ENCODE results near the gene ELF2.

The ELF2 gene

DNA sequence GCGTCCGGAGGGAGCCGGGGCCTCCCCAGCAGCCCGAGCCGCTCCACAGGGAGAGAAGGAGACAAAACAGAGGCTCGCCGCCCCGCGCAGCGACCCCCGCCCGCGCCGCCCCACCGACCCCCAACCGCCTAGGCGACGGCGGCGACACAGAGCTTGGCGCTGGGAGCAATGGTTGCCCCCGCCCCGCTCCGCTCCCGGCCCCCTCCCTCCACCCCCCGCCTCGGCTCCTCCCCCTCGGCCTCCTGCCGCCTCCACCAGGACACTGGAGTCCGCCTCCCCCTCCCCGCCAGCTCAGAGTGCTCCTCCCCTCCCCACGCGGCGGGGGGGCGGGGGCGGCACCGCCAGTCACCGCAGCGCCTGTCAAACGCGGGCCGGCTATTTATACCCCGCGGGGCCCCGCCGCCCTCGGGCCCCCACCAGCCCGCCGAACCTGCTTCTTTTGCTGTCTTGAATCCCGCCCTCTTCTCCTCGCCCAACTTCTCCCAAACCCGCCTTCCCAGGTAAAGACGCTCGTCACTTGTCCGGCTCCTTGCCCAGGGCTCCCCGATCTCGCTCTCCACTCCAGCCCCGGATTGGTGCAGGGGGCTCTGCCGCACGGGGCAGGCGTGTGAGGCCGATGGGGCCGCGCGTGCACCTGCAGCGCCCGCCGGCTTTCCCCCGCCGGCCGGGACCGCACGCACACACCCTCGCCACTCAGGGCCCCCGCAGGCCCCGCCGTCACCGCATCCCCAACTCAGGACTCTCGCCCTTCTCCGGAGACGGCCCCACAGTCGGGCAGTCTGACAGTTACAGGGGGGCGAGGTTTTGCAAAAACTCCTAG, at the start of gene ELF2:
TSS of gene ELF2 (minus strand) at position 170 of the 820 bp plus-strand sequence. CDS start 39,517 bp downstream, outside the sequence.
- H3K27ac ChIP-seq (ENCODE audit: poor library complexity, severe bottlenecking), result peak within 1 kb of the TSS; percentile 85
- DNase-seq (ENCODE audit: low spot score), result peak; percentile 92

GRCh38 chr4:139223682-139224317, 46.8 kb upstream of the ELF2 start:
- no peak for TF ChIP-seq CTCF (IDR thresholded peaks at IDR 0.05; ENCODE audit: poor library complexity, severe bottlenecking)
- H3K36me3 ChIP-seq (ENCODE audit: low read depth), result no peaks in the 10 kb centered on the region
- no peak overlapping the region for H3K4me3 ChIP-seq (ENCODE audit: severe bottlenecking)
- DNase-seq (ENCODE audit: low spot score), result no peak
- no peaks in the 10 kb centered on the region for H3K9me3 ChIP-seq (ENCODE audit: severe bottlenecking)
- peak; percentile 44; the same call in 2 of the 3 replicates for ATAC-seq (ENCODE audit: low read depth)
- no peak overlapping the region for H3K27ac ChIP-seq (ENCODE audit: poor library complexity, severe bottlenecking)
- H3K4me1 ChIP-seq (ENCODE audit: insufficient read depth, poor library complexity, severe bottlenecking), result peaks cover 3% of the 10 kb centered on the region
- H3K27me3 ChIP-seq (ENCODE audit: insufficient read depth, poor library complexity, severe bottlenecking), result no peaks in the 10 kb centered on the region

More for the DNA sequence above, at the start of gene ELF2:
- Histone ChIP-seq H3K9me3 (ENCODE audit: severe bottlenecking) (no peaks in the 10 kb centered on the region), H3K27me3 (ENCODE audit: insufficient read depth, poor library complexity, severe bottlenecking) (no peaks in the 10 kb centered on the region), H3K4me1 (ENCODE audit: insufficient read depth, poor library complexity, severe bottlenecking) (peaks cover 14% of the 10 kb centered on the region), H3K4me3 (ENCODE audit: severe bottlenecking) (peak within 1 kb of the TSS; percentile 82), H3K36me3 (ENCODE audit: low read depth) (no peaks in the 10 kb centered on the region)
- ATAC-seq (ENCODE audit: low read depth), result peak; percentile 48
- TF ChIP-seq CTCF (IDR thresholded peaks at IDR 0.05; ENCODE audit: poor library complexity, severe bottlenecking), result no peak

GRCh38 chr4:139222215-139222614, 45.2 kb upstream of the ELF2 start:
- H3K36me3 ChIP-seq (ENCODE audit: low read depth), result no peaks in the 10 kb centered on the region
- no peak for TF ChIP-seq CTCF (IDR thresholded peaks at IDR 0.05; ENCODE audit: poor library complexity, severe bottlenecking)
- no peak overlapping the region for H3K4me3 ChIP-seq (ENCODE audit: severe bottlenecking)
- H3K27me3 ChIP-seq (ENCODE audit: insufficient read depth, poor library complexity, severe bottlenecking), result no peaks in the 10 kb centered on the region
- DNase-seq (ENCODE audit: low spot score), result no peak
- no peak overlapping the region for H3K27ac ChIP-seq (ENCODE audit: poor library complexity, severe bottlenecking)
- H3K4me1 ChIP-seq (ENCODE audit: insufficient read depth, poor library complexity, severe bottlenecking), result peaks cover 3% of the 10 kb centered on the region
- no peak for ATAC-seq (ENCODE audit: low read depth)
- no peaks in the 10 kb centered on the region for H3K9me3 ChIP-seq (ENCODE audit: severe bottlenecking)

DNA sequence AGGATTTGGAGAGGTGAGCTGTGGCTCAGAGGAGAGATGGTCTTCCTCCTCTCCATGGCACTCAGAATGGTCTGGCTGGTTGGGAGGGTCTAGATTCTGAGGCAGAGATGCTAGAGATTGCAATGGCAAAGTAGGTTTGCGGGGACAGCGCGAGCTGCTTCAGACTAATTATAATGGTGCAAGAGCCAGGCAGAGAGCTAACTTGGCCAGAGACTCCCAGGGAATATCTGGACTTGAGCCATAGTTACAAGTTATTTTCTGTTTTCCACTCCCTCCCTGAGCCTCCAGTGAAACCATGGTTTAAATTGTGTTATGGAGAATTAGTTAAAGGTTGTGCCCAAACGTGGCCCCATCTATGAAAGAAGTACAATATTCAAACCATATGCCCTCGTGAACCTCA, 44.7 kb upstream of the ELF2 start:
- H3K4me3 ChIP-seq (ENCODE audit: severe bottlenecking), result no peak overlapping the region
- H3K36me3 ChIP-seq (ENCODE audit: low read depth), result no peaks in the 10 kb centered on the region
- no peak overlapping the region for H3K27ac ChIP-seq (ENCODE audit: poor library complexity, severe bottlenecking)
- DNase-seq (ENCODE audit: low spot score) (no peak), ATAC-seq (ENCODE audit: low read depth) (no peak)
- peaks cover 3% of the 10 kb centered on the region for H3K4me1 ChIP-seq (ENCODE audit: insufficient read depth, poor library complexity, severe bottlenecking)
- TF ChIP-seq CTCF (IDR thresholded peaks at IDR 0.05; ENCODE audit: poor library complexity, severe bottlenecking), result no peak
- H3K27me3 ChIP-seq (ENCODE audit: insufficient read depth, poor library complexity, severe bottlenecking), result no peaks in the 10 kb centered on the region
- no peaks in the 10 kb centered on the region for H3K9me3 ChIP-seq (ENCODE audit: severe bottlenecking)
